Endometrium (tissue), 2 donors: ENCODE data around the gene TNFRSF4.
"Not testable (repeated sequence)": the region's sequence is repeated elsewhere in the genome, so short reads cannot be mapped to it uniquely, and the experiment has no call there.

Source experiments
- FAIRE-seq: peaks from 2 replicates; lab custom pipeline; 2012; peaks lifted over from hg19 to GRCh38; lab: Jason Lieb, UNC
- donor health status: control.
- donor health status: control.

TNFRSF4 gene

DNA sequence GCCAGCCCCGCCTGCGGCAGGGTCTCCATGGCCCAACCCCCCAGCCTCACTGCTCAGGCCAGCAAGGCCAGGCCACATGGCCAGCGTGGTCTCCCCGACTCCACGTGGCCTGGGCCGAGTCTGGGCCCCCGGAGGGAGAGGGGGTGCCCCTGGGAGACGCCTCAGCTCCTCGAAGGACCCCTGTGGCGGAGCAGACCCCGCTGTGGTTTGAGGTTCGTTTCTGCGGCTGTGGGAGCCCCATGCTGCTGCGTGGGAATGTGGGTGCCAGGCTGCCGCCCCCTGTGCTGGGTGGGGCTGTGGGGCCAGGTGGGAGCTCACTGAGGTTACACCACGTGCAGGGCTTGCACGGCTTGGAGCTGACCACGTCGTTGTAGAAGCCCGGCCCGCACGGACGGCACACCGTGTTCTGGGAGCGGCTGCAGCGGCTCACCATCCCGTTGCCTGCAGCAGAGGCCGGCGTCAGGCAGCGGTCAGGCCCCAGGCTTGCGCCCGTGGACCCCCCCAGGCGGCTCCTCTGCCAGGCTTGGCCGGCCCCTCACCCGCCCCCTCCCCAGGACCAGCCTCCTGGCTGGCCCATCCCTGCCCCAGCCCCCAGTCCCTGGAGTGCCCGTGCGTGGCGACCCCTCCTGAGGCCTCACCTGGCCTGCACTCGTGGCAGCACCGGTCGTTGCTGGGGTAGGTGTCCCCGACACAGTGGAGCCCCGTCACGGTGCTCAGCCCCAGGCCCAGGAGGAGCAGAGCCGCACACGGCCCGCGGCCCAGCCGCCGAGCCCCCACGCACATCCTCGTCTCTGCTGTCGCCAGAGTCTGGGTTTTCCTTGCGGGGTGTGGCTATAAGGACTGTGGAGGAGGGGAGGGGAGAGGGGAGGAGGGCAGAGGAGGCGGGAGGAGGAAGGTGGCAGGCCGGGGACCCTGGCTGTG, at the start of gene TNFRSF4:
Gene TNFRSF4 (minus strand): TSS at position 809 of the 921 bp plus-strand sequence. CDS start 26 bp downstream, at position 783.
- FAIRE-seq, result no peak

DNA sequence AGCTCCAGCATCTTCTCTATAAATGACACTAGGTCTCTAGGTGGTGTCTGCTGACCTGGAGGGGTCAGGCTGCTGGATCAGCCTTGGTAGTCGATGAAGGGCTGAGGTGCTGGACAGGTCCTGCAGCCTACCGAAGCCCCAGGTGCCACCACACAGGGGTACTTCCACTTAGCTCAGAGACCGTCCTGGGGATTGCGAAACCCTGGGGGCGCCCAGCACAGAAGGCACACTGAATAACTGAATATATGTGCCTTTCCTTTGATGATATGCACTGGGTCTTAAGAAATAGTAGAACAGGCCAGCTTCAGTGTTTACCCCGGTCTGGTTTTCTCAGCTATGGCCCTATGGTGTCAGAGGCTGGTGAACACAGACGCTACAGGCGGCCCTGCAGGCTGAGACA, 48.8 kb upstream of the TNFRSF4 start:
- FAIRE-seq, result no peak

DNA sequence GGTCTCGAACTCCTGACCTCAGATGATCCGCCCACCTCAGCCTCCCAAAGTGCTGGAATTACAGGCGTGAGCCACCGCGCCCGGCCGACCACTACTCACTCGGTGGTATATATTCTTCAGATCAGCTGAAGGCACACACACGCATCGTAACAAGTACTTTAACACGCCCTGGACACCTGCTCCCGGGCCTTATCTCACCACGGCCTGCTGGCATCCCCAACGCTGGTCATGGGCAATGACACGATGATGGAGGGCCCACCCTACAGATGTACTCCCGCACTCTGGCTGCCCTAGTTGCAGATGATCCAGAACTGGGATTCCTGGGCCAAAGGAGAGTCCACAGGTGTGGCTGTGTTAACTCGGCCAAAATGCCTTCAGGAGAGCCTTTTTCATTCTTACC, 48.1 kb upstream of the TNFRSF4 start:
- FAIRE-seq, result no peak

DNA sequence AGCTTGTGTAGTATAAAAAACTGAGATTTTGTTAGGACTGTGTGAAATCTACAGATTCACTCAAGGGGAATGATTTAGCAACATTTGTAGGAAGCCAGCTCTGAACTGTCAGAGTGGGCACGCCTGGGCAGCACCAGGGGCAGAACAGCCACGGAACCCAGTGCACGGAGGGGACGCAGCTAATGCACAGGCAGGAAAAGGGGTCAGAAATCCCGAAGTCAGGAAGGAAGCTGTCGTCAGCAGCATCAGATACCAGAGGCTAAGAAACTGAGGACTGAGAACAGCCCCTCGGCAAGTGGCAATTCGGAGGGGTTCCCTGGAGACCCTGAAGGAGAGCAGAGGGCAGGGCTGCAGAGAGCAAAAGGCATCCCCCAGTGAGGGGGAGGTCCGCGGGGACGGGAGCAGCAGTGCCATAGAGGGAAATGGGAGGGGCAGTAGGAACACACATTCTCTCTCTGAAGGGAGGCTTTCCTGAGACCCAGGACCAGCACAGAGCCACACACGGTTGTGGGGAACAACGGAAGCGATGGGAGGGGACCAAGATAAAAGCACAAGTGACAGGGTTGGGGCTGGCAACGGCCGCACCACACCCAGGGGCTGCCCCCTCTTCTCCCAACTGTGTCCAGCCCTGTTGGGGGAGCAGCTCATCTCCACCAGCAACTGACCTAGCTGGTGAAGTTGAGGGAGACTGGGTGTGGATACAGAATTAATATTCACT, 47.0 kb upstream of the TNFRSF4 start:
- FAIRE-seq, result no peak

DNA sequence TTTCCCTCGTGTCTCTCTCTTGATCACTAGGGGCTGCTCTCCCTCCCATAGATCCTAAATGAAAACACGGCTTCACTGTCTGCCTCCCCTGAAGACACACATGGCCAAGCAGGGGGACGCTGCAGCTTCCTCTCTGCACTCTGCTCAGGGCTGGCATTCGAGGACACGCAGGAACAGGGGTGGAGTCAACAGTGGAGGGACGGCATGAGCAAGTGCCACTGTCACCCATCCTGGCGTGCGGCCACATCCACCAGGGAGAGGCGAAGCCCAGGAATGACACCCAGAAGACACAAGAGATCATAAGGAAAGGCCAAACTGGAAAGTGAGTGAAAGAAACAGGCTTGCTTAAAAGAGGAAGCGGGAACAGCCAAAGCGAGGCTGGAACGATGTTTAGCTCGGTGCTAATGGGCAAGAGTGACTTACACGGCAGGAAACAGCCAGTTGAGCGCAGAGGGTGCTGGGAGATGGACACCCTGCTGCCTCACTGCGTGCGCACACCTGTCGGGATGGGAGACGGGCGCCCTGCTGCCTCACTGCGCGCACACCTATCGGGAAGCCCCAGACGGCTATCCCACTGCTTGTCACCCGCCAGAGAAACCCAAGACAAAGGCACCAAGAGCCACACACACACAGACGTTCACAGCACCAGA, 46.1 kb upstream of the TNFRSF4 start:
- no peak for FAIRE-seq

DNA sequence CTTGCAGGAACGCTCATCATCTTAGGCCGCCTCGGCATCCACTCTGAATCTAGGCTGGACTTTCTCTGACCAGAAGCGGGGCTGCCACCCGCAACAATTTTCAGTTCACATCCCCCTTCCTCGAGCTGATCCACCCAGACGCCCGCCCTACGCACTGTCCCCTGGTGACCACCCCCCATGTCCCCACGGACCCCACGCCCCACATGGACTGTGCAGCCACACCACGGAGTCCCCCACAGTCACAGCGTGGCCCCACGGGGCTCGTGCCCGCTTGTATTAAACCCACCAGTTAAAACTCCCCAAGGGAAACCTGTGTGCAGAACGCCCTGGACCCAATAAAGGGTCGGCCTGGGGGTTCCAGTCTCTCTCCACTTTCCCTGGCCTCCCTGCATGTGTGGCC, 45.6 kb upstream of the TNFRSF4 start:
- FAIRE-seq, result no peak

DNA sequence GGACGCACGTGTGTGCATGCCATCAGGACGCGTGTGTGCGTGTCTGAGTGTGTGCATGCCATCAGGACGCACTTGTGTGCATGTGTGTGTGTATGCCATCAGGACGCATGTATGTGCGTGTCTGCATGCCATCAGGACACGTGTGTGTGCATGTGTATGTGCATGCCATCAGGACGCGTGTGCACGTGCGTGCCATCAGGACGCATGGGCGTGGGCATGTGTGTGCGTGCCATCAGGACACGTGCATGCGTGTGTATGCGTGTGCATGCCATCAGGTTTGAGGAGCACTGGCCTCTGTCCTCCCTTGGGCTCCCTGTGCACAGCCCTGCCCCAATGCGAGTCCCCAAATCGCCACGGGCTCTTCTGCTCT, 45.2 kb upstream of the TNFRSF4 start:
- no peak for FAIRE-seq

DNA sequence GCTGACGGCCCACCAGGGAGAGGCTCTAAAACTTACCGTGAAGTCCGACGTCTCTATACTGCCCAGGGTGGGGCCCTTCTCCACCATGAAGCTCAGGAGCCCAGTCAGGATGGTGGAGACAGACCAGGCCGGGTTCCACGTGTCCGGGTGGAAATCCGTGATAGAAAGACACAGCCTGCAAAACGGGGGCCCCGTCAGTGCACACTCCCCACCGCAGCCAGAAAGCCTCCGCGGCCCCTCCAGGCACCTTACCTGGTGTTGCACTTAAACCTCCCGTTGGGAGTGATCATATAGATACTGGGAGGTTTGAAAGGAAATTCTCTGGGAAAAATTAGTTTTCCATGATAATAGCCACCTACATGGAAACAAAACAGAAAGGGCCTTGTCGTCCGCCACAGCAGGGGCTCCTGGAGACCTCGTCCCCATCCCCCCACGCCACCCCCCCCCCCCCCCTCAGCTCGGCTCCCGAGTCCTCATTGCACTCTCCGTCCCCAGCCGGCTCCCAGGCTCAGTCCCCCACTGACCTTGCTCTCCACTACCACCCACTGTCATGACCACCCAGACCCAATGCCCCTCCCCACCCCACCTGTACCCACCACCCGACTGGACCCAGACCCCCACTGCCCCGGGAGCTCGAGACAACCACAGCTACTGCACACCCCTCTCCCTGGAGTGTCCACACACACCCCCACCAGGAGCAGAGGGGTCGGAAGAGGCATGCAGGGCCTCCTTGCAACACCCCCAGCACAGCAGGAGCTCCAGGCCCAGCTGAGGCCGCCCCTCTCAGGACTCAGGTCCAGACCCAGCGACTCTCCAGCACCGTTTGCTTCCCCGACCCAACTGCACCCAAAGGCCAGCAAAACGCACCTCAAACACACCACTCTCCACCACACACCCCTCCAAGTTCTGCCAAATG, 43.3 kb upstream of the TNFRSF4 start:
- FAIRE-seq, result no peak

DNA sequence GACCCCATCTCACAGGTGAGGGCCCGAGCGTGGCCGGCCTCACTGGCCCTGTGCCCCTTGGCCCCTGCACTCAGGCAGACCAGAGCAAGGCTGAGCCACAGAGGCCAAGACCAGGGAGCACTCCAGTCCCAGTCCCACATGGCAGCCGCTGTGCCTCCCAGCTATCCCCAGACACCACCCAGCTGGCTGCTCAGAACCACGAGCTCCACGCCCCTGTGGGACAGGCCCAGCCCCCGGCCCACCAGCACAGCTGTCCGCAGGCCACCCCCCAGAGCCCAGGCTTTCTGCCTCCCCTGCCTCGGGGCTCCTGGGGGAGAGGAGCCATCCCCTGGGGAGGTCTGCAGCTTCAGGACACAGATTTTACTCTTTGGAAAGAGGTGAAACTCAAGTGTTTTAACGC, 41.7 kb upstream of the TNFRSF4 start:
- FAIRE-seq, result no peak

DNA sequence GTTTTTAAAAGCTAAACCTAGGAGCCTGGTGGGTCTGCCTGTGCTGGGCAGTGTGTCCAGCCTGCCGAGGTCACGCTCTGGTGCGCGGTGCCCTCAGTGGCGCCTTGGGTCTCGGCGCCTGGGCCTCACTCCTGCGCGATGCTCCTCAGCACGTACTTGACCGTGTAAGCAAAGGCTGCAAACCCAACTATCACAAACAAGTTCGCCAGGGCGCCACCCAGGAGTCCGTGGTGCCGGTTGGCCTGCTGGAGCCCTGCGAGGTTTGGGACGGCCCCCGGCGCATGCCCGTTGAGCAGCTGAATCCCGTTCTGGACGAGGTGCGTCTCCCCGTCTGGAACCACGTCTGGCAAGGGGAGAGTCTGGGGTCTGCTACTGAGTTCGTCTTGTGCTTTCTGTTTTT, 41.1 kb upstream of the TNFRSF4 start:
- FAIRE-seq, result no peak

DNA sequence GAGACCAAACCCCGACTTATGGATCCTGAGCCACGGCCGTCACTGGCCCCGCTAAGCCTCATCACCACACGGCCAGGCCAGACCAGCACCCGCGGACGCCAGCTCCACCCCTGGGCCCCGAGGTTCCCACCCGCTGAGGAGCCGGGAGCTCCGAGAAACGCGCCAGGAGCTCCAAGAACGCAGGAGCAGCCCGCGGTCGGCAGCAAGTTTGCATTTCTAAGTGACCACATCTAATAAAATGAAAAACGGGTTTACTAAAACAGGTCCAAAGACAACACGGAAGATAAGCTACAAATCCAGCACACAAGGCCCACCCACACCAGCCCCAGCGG, 40.7 kb upstream of the TNFRSF4 start:
- FAIRE-seq, result no peak

DNA sequence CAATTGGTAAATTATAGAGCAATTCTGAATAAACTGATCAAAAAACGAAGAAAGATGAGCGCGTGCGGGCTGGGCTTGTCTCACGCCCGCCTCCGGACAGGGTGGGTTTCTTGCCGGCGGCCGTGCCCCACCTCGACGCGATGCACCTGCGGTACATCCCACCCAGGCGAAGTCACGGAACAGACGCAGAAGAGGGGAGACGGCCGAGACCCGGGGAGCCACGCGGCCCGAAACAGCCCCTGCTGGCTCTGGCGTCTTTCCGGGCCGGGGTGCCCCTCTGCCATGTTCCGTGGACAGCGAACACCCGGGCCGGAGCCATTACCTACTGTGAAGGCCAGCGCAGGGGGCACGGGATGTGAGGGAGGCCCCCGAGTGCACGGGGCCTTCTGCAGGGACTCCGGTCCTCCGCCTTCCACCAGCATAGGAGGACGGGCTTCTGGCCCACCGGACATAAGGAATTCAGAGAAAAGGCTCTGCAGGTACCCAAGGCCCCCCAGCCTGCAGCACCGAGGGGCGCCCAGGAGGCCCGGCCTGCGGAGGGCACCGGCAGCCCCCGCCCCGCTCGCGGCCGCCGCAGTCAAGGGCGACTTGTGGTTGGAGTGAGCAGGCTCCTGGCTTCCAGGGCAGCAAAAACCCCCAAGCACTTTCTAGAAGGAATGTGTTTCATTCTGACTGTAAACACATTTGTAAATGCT, 40.2 kb upstream of the TNFRSF4 start:
- FAIRE-seq, result no peak

DNA sequence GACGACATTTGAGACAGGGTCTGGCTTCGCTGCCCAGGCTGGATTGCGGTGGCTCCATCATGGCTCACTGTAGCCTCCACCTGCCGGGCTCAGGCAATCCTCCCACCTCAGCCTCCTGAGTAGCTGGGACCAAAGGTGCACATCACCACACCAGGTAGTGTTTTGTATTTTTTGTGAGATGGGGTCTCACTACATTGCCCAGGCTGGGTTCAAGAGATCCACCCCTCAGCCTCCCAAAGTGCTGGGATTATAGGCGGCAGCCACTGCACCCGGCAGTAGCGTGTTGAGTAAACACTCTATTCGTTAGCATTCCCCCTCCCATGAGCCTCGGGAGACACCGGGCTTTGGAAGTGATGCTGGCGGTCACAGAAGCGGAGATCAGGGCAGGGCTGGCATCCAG, 39.4 kb upstream of the TNFRSF4 start:
- FAIRE-seq, result no peak

DNA sequence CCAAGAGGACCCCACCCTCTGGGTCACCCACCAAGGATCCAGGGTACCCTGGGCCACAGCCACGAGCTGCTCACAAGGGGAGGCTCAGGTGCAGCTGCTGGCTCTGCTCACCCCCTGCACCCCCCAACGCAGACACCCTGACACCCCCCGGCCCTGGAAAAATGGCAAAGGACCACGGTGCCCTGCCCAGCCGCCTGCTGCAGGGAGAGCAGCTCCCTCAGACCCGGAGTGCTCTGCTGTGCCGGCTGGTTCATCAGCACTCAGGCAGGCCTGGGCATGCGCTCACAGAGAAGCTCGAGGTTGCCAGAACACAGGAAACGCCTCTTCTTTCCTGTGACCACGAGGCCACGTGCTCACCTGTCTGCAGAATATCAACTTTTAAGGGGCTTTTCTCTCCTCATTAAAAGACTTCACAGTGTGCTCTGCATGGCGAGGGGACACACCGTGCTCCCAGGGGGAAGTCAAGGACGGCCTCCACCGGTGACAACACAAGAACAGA, 36.9 kb upstream of the TNFRSF4 start:
- FAIRE-seq, result no peak

DNA sequence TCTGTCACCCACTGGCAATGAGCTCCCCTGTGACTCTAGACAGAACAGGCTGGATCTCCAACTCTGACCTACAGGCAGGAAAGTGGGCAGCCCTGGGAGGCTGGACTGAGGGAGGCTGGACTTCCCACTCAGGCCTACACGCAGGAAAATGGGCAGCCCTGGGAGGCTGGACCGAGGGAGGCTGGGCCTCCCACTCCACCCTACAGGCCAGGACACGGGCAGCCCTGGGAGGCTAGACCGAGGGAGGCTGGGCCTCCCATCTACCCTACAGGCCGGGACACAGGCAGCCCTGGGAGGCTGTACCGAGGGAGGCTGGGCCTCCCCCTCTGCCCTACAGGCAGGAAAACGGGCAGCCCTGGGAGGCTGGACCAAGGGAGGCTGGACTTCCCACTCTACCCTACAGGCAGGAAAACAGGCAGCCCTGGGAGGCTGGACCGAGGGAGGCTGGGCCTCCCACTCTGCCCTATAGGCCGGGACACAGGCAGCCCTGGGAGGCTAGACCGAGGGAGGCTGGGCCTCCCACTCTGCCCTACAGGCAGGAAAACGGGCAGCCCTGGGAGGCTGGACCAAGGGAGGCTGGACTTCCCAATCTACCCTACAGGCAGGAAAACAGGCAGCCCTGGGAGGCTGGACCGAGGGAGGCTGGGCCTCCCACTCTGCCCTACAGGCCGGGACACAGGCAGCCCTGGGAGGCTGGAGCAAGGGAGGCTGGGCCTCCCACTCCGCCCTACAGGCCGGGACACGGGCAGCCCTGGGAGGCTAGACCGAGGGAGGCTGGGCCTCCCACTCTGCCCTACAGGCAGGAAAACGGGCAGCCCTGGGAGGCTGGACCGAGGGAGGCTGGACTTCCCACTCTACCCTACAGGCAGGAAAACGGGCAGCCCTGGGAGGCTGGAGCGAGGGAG, 34.3 kb upstream of the TNFRSF4 start:
- FAIRE-seq, result not testable (repeated sequence)

DNA sequence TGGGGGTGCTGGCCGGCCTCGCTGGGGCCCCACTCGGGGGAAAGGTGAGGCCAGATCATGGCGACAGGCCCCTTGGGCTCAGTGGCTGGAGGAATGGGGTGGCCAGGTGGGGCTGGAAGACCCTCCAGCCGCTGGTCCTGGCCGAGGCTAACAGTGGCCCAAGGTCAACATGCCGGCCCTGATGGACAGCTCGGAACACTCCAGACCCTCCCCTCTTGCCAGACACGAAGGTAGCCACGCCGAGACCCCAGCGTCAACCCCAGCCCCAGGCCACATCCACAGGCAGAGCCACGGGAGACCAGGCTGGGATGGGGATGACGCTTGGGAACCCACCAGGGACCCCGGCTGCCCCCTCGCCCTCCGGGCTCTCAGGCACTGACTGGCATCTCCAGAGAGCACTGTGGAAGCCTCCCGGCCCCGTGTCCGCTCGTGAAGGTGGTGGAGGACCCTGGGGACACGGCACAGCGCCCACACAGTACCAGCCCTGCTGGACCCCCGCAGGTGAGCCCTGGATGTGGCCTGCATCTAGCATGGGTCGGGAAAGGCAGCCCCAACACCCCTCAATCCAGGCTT, 33.5 kb upstream of the TNFRSF4 start:
- no peak for FAIRE-seq

DNA sequence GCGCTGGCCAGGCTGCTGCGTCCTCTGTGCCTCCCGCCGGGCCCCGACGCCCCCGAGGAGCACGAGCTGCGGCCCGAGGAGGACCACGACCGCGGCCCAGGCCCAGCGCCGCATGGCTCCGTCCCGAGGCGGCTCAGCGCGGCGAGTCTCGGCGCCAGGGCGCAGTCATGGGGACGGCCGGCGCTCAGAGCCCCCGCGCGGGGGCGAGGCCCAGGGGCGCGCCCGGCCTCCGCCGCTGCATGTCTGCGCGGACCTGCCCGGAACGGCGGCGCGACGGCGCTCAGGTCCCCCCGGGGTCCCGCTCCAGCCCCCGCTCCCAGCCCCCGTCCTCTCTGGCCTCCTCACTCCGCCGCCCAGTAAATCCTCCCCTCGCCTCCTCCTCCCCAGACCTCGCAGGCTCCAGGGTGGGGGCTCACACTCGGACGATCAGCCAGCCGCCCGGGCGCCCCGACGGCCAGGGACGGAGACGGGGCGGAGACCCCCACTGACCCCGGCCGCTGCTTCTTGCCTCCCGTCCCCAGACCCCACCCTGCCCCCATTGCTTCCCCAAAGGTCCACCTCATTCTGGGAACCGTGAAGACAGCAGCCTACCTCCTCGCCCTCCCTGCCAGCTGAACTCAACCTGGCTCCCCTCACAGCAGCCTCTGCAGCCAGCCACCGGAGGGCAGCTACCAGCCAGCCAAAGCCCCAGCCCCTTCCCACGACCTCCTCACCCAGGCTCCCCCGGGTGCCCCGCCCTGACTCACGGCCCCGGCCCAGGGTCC, 32.8 kb upstream of the TNFRSF4 start, which contains the start of gene C1QTNF12:
Gene C1QTNF12 (minus strand): TSS at position 146 of the 764 bp plus-strand sequence. CDS start 32 bp downstream, at position 114.
- FAIRE-seq, result no peak

DNA sequence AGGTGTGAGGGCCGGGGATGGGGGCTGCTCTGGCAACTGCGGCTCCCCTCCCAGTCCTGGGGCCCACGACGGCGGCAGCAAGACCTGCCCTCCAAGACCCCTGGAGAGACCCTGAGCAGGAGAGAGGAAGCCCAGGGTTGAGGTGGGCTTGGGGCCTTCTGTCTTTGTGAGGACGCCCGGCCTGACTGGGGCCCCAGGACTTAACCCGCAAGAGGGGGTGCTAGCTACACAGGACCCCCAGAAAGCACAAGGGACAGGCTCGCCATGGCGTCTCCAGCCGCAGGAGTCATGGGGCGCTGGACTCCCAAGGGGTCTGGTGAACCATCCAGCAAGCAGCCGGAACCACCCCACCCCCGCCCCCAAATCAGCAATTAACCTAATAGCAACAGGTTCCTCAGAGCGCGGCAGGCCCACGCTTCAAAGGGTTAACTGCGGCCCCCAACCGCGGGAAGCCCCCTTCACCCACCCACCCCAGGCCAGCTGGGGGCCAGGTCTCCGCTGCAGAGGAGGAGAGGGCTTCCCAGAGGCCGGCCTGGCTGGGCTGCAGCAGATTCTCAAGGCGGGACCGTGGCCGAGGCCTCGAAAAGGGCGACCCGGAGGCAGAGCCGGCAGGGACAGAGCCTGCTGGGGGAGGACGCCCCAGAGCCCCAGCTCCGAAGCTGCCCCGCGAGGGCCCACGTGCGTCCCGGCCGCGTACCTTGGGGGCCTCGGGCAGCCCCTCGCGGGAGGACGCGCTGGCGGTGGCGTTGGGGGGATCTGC, 32.0 kb upstream of the TNFRSF4 start:
- FAIRE-seq, result no peak
